Smooth muscle cell (in vitro differentiated cells): Measurements from ENCODE around the gene FUBP3. TPM values are rescaled to one million over a fixed set of nuclear protein-coding genes. Genes with fewer than 3 reads are reported as not detected.

Experiments
- DNase-seq: peaks from one replicate; lab custom pipeline; 2025; ENCODE audit not compliant: unreplicated experiment; lab: John Stamatoyannopoulos, UW
- H2AFZ ChIP-seq: fragments of 200-600 bp; sonication (generic); 2 replicates; pipeline ENCODE4 v1.6.0; 2016; ENCODE audit warnings: antibody characterized with exemption, low read depth, mild to moderate bottlenecking
- H3F3A ChIP-seq: fragments of 200-600 bp; sonication (generic); 2 replicates; pipeline ENCODE4 v1.6.0; 2017; ENCODE audit warnings: antibody characterized with exemption, low read depth
- H3K27ac ChIP-seq: fragments of 200-600 bp; sonication (generic); 2 replicates; pipeline ENCODE4 v1.5.1; 2016; ENCODE audit warnings: low read depth, mild to moderate bottlenecking
- H3K27me3 ChIP-seq: fragments of 200-600 bp; sonication (generic); 2 replicates; pipeline ENCODE4 v1.6.1; 2016; ENCODE audit warnings: low read depth, mild to moderate bottlenecking
- H3K36me3 ChIP-seq: fragments of 200-600 bp; sonication (generic); 2 replicates; pipeline ENCODE4 v1.5.1; 2016; ENCODE audit warnings: low read depth
- H3K4me1 ChIP-seq: fragments of 200-600 bp; sonication (generic); 2 replicates; pipeline ENCODE4 v1.5.1; 2016; ENCODE audit warnings: low read depth
- H3K4me2 ChIP-seq: fragments of 200-600 bp; sonication (generic); 2 replicates; pipeline ENCODE4 v1.6.0; 2016; ENCODE audit warnings: mild to moderate bottlenecking
- H3K4me3 ChIP-seq: fragments of 200-600 bp; sonication (generic); 2 replicates; pipeline ENCODE4 v1.5.1; 2016; ENCODE audit warnings: mild to moderate bottlenecking
- H3K79me2 ChIP-seq: fragments of 200-600 bp; sonication (generic); 2 replicates; pipeline ENCODE4 v1.6.0; 2016; ENCODE audit warnings: low read depth, mild to moderate bottlenecking
- H3K9ac ChIP-seq: fragments of 200-600 bp; sonication (generic); 2 replicates; pipeline ENCODE4 v1.6.0; 2016; ENCODE audit warnings: low read depth
- H3K9me3 ChIP-seq: fragments of 200-600 bp; sonication (generic); replicated peaks from 2 replicates; pipeline ENCODE4 v1.5.1; 2016; ENCODE audit warnings: low read depth
- H4K20me1 ChIP-seq: fragments of 200-600 bp; sonication (generic); 2 replicates; pipeline ENCODE4 v1.6.0; 2016; ENCODE audit warnings: low read depth
- CTCF ChIP-seq: fragments of 200-600 bp; sonication (generic); IDR thresholded peaks from 2 replicates; pipeline ENCODE4 v1.5.1; 2017; ENCODE audit warnings: borderline replicate concordance, mild to moderate bottlenecking, antibody characterized with exemption; ENCODE audit not compliant: insufficient read depth, poor library complexity, severe bottlenecking
- WGBS: methylation state at CpG from one replicate; pipeline ENCODE4 v1.1.7; 2016; ENCODE audit warnings: low lambda C conversion rate; 5-methylcytosine and 5-hydroxymethylcytosine counted together
- polyA plus RNA-seq: library from polyadenylated mRNA; unstranded; fragments of >200 nt; fragmentation: Nextera tagmentation; extraction: Ambion mirVana; gene quantifications from 2 replicates; pipeline ENCODE4 v1.2.1, GENCODE V29; 2016
- total RNA-seq: library from RNA; depleted of rRNA; stranded (reverse); fragments of >200 nt; gene quantifications from 2 replicates; pipeline ENCODE4 v1.2.3, GENCODE V29; 2014

The FUBP3 gene
- total and polyA plus RNA-seq, 2 experiments from 2014 or later, result 46.9 to 52.5 TPM

DNA sequence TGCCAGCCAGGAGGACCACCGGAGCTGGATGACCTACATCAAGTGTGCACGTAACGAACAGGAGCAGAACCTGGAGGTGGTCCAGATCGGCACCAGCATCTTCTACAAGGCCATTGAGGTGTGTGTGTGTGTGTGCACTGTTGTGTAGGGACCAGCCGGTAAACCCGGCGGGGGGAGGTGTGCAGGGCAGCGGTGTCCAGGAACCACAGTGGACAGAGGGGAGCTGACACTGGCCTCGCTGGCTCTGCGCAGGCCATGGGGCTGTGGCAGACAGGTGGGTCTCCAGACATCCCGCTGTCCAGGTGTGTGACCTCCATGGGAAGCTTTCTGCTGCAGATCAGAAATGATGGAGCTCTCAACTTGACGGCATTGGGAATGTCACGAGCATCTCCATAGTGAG, 88.8 kb downstream of the FUBP3 start:
- H3K27ac ChIP-seq, result no peak overlapping the region
- no peaks in the 10 kb centered on the region for H3K9me3 ChIP-seq
- no peaks in the 10 kb centered on the region for H3F3A ChIP-seq
- H3K27me3 ChIP-seq, result peaks cover 58% of the 10 kb centered on the region
- no peak overlapping the region for H3K9ac ChIP-seq
- no peak overlapping the region for H3K4me2 ChIP-seq
- H3K4me3 ChIP-seq, result no peak overlapping the region
- TF ChIP-seq CTCF, result no peak
- H2AFZ ChIP-seq, result no peak overlapping the region
- no peak for DNase-seq
- WGBS, result 95% methylated on average over 13 of the region's 13 CpGs
- H3K4me1 ChIP-seq, result peaks cover 27% of the 10 kb centered on the region
- no peaks in the 10 kb centered on the region for H3K36me3 ChIP-seq
- H4K20me1 ChIP-seq, result no peaks in the 10 kb centered on the region
- no peaks in the 10 kb centered on the region for H3K79me2 ChIP-seq

- H3K36me3 ChIP-seq, result no peaks in the 10 kb centered on the region
- peaks cover 24% of the 10 kb centered on the region for H3K4me1 ChIP-seq
- no peaks in the 10 kb centered on the region for H3K9me3 ChIP-seq
- H3K27me3 ChIP-seq, result peaks cover 53% of the 10 kb centered on the region
- 80% methylated on average over 12 of the region's 12 CpGs for WGBS
- H3F3A ChIP-seq, result no peaks in the 10 kb centered on the region
- no peak overlapping the region for H2AFZ ChIP-seq
- no peak for TF ChIP-seq CTCF
- no peaks in the 10 kb centered on the region for H4K20me1 ChIP-seq
- no peak for DNase-seq
- no peak overlapping the region for H3K27ac ChIP-seq
- no peak overlapping the region for H3K4me2 ChIP-seq
- H3K79me2 ChIP-seq, result no peaks in the 10 kb centered on the region
- H3K4me3 ChIP-seq, result no peak overlapping the region
- no peak overlapping the region for H3K9ac ChIP-seq
Measured at GRCh38 chr9:130668659-130669058, 89.3 kb downstream of the FUBP3 start.

DNA sequence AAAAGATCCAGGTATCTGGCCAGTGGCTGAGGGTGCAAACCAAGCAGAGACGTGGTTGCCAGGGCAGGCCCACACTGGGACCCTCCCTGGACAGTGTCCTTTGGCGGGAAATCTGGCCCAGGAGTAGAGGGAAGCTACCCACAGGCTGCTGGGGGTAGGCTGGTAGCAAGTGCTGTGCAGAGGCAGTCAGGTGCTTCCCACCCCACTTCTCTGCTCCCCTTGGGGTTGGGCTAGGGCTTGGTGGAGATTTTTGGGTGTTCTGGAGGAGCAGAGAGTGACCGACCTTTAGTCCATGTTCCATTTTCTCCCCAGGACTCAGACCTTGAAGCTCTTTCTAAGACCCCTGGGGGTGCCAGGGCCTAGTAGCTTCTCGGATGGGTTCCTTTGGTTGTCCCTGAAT, 90.6 kb downstream of the FUBP3 start:
- WGBS, result 91% methylated on average over 4 of the region's 4 CpGs
- no peaks in the 10 kb centered on the region for H4K20me1 ChIP-seq
- peaks cover 17% of the 10 kb centered on the region for H3K4me1 ChIP-seq
- H3K36me3 ChIP-seq, result no peaks in the 10 kb centered on the region
- peaks cover 40% of the 10 kb centered on the region for H3K27me3 ChIP-seq
- no peak for TF ChIP-seq CTCF
- no peak overlapping the region for H3K9ac ChIP-seq
- no peaks in the 10 kb centered on the region for H3K9me3 ChIP-seq
- no peaks in the 10 kb centered on the region for H3F3A ChIP-seq
- no peak overlapping the region for H2AFZ ChIP-seq
- DNase-seq, result no peak
- no peak overlapping the region for H3K4me2 ChIP-seq
- no peak overlapping the region for H3K27ac ChIP-seq
- H3K79me2 ChIP-seq, result no peaks in the 10 kb centered on the region
- H3K4me3 ChIP-seq, result no peak overlapping the region

DNA sequence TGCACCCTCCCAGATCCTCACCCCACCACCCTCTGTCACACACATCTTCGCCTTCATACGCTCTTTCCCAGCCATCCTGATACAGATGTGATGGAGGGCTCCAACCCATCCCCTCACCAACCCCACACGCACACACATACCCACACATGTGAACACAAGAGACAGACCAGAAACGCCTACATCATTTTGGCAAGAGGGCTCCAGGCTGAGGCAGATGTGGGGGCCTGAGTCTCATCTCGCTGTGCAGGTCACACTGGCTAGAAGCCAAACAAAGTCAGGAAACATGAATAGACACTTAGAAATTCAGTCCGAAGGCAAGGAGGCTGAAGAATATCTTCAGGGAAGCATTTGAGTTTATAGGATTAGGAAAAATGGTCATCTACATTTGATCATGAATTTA, 91.3 kb downstream of the FUBP3 start:
- no peak overlapping the region for H2AFZ ChIP-seq
- TF ChIP-seq CTCF, result no peak
- no peaks in the 10 kb centered on the region for H3K36me3 ChIP-seq
- H3F3A ChIP-seq, result no peaks in the 10 kb centered on the region
- H3K9me3 ChIP-seq, result no peaks in the 10 kb centered on the region
- H3K4me2 ChIP-seq, result no peak overlapping the region
- no peak for DNase-seq
- H4K20me1 ChIP-seq, result no peaks in the 10 kb centered on the region
- peaks cover 33% of the 10 kb centered on the region for H3K27me3 ChIP-seq
- WGBS, result 90% methylated on average over 6 of the region's 6 CpGs
- no peaks in the 10 kb centered on the region for H3K79me2 ChIP-seq
- peaks cover 12% of the 10 kb centered on the region for H3K4me1 ChIP-seq
- no peak overlapping the region for H3K9ac ChIP-seq
- H3K4me3 ChIP-seq, result no peak overlapping the region
- no peak overlapping the region for H3K27ac ChIP-seq
